ENCODE results near the gene GNPNAT1. TPM values are rescaled to one million over a fixed set of nuclear protein-coding genes. Genes with fewer than 3 reads are reported as not detected.

The GNPNAT1 gene
- total and polyA plus RNA-seq, 2 donors (not counting 3 experiments of a cell fraction or from before 2014, with no cell fraction given): 18.7 to 38.9 TPM

DNA sequence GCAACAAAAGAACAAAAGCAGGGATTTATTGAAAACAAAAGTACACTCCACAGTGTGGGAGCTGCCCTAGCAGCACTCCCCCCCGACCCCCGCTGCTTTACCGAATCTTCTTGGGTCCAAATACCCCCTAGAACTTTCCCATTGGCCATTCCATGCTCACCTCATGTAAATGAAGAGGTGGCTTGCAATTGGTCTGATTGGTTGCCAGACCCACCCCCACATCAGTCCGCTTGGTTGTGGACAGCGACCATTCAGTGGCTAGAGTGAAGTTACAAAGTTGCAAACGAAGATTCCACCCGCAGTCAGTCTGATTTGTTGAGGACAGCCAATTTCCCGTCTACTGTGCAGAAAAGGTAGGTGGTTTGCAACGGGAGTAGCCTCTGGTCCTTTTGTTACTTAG, 57.6 kb downstream of the GNPNAT1 start:
- Histone ChIP-seq H3K27ac (ENCODE audit: insufficient read depth, low read depth, low read length) (no peak overlapping the region), H3K9ac (replicated peaks; ENCODE audit: extremely low read depth, insufficient read depth, low read length) (no peak overlapping the region), H2AFZ (ENCODE audit: low read depth, low read length) (no peak overlapping the region), H3K9me3 (replicated peaks; ENCODE audit: control insufficient read depth, insufficient read depth, low read length) (no peaks in the 10 kb centered on the region), H3K4me2 (ENCODE audit: insufficient read depth, low read length) (no peak overlapping the region), H3K9me1 (replicated peaks; ENCODE audit: control insufficient read depth, extremely low read depth, insufficient read depth, low read length) (peaks cover 2% of the 10 kb centered on the region), H4K20me1 (replicated peaks; ENCODE audit: control insufficient read depth, extremely low read depth, insufficient read depth, low read length) (no peaks in the 10 kb centered on the region), H3K36me3 (ENCODE audit: control insufficient read depth in 2 of 2, extremely low read depth in 1 of 2, insufficient read depth in 2 of 2, low read length in 2 of 2) (no peaks in the 10 kb centered on the region), H3K27me3 (ENCODE audit: control insufficient read depth in 2 of 2, insufficient read depth in 2 of 2, low read length in 2 of 2) (no peaks in the 10 kb centered on the region), H3K79me2 (ENCODE audit: control insufficient read depth, insufficient read depth, low read length) (peaks cover 30% of the 10 kb centered on the region), H3K4me3 (replicated peaks in 1 of 3; ENCODE audit: insufficient read depth in 1 of 3, low read depth in 1 of 3, low read length in 3 of 3) (no peak overlapping the region), H3K4me1 (ENCODE audit: control insufficient read depth, extremely low read depth, insufficient read depth, low read length) (peaks cover 6% of the 10 kb centered on the region)
- no peak for DNase-seq (ENCODE audit: low read depth, low spot score)
- no peak for TF ChIP-seq JUN (IDR thresholded peaks at IDR 0.05; ENCODE audit: borderline replicate concordance, insufficient read depth, insufficient read length, low read depth)
- no peak for TF ChIP-seq MYC (IDR thresholded peaks at IDR 0.05; ENCODE audit: low read depth, low read length)
- no peak for TF ChIP-seq EZH2 (IDR thresholded peaks at IDR 0.05; ENCODE audit: borderline replicate concordance, low read depth, low read length, severe bottlenecking)
- no peak for TF ChIP-seq POLR2A (IDR thresholded peaks at IDR 0.05; ENCODE audit: low read depth, low read length)
- no peak for TF ChIP-seq POLR2AphosphoS5 (IDR thresholded peaks at IDR 0.05; ENCODE audit: insufficient read depth, low read depth, low read length)
- TF ChIP-seq, protein P1, sequence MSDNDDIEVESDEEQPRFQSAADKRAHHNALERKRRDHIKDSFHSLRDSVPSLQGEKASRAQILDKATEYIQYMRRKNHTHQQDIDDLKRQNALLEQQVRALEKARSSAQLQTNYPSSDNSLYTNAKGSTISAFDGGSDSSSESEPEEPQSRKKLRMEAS (IDR thresholded peaks at IDR 0.05; ENCODE audit: insufficient read depth, insufficient read length): no peak
- TF ChIP-seq GATA2 (IDR thresholded peaks at IDR 0.05; ENCODE audit: insufficient read depth, insufficient read length, low read depth, low read length): no peak
- TF ChIP-seq, protein P2, sequence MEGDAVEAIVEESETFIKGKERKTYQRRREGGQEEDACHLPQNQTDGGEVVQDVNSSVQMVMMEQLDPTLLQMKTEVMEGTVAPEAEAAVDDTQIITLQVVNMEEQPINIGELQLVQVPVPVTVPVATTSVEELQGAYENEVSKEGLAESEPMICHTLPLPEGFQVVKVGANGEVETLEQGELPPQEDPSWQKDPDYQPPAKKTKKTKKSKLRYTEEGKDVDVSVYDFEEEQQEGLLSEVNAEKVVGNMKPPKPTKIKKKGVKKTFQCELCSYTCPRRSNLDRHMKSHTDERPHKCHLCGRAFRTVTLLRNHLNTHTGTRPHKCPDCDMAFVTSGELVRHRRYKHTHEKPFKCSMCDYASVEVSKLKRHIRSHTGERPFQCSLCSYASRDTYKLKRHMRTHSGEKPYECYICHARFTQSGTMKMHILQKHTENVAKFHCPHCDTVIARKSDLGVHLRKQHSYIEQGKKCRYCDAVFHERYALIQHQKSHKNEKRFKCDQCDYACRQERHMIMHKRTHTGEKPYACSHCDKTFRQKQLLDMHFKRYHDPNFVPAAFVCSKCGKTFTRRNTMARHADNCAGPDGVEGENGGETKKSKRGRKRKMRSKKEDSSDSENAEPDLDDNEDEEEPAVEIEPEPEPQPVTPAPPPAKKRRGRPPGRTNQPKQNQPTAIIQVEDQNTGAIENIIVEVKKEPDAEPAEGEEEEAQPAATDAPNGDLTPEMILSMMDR (IDR thresholded peaks at IDR 0.05; ENCODE audit: extremely low read depth in 1 of 2, insufficient read depth in 1 of 2, low read depth in 1 of 2, low read length in 2 of 2): no peak
- no peak for TF ChIP-seq FOS (IDR thresholded peaks at IDR 0.05; ENCODE audit: borderline replicate concordance, insufficient read depth, low read length)
- intact Hi-C loops (cut with micrococcal nuclease): loop anchor here (5.0 kb wide), 1 partner anchor 33 kb away; no protein-coding TSS in a partner anchor
- BruUV-seq (replicated peaks): no TSS peak
- dilution Hi-C loops (cut with MboI; ENCODE audit: extremely low pct_ligation_motif_present, low sequenced_read_pairs): no loop called here
- no peak for FAIRE-seq
- CTCF ChIA-PET: no interaction called here
- POLR2A ChIA-PET: no interaction called here
